ENCODE data around the gene NTN1.
A peak's percentile ranks its signal among the peaks of the same experiment; 100 is the strongest.

NTN1 gene

GRCh38 chr17:8997994-8998628 lies 23.2 kb upstream of the NTN1 start:
- TF ChIP-seq JUND (IDR thresholded peaks at IDR 0.05; ENCODE audit: low read depth): no peak
- DNase-seq (ENCODE audit: low read depth in 1 of 2, low spot score in 1 of 2): peak; percentile 44 to 72
- in situ Hi-C loops (cut with HindIII; ENCODE audit: low pct_unique_long_range_greater_than_20kb, low sequenced_read_pairs): no loop called here

GRCh38 chr17:9001559-9001958 lies 19.8 kb upstream of the NTN1 start:
- in situ Hi-C loops (cut with HindIII; ENCODE audit: low pct_unique_long_range_greater_than_20kb, low sequenced_read_pairs): no loop called here

GRCh38 chr17:9002227-9002605 lies 19.1 kb upstream of the NTN1 start:
- TF ChIP-seq JUND (IDR thresholded peaks at IDR 0.05; ENCODE audit: low read depth): no peak
- no peak for DNase-seq (ENCODE audit: low read depth in 1 of 2, low spot score in 1 of 2)
- in situ Hi-C loops (cut with HindIII; ENCODE audit: low pct_unique_long_range_greater_than_20kb, low sequenced_read_pairs): no loop called here

More at GRCh38 chr17:9001559-9001958, 19.8 kb upstream of the NTN1 start:
- no peak for TF ChIP-seq JUND (IDR thresholded peaks at IDR 0.05; ENCODE audit: low read depth)
- DNase-seq (ENCODE audit: low read depth in 1 of 2, low spot score in 1 of 2): no peak

GRCh38 chr17:9002606-9003354 lies 18.5 kb upstream of the NTN1 start:
- in situ Hi-C loops (cut with HindIII; ENCODE audit: low pct_unique_long_range_greater_than_20kb, low sequenced_read_pairs): no loop called here
- DNase-seq (ENCODE audit: low read depth in 1 of 2, low spot score in 1 of 2): peak; percentile 73 to 77
- TF ChIP-seq JUND (IDR thresholded peaks at IDR 0.05; ENCODE audit: low read depth): no peak

GRCh38 chr17:9003355-9004131 lies 17.8 kb upstream of the NTN1 start:
- TF ChIP-seq JUND (IDR thresholded peaks at IDR 0.05; ENCODE audit: low read depth): no peak

GRCh38 chr17:9004132-9004960 lies 17.0 kb upstream of the NTN1 start:
- no peak for DNase-seq (ENCODE audit: low read depth in 1 of 2, low spot score in 1 of 2)
- in situ Hi-C loops (cut with HindIII; ENCODE audit: low pct_unique_long_range_greater_than_20kb, low sequenced_read_pairs): no loop called here
- TF ChIP-seq JUND (IDR thresholded peaks at IDR 0.05; ENCODE audit: low read depth): no peak

More at GRCh38 chr17:9003355-9004131, 17.8 kb upstream of the NTN1 start:
- DNase-seq (ENCODE audit: low read depth in 1 of 2, low spot score in 1 of 2): peak in 1 of 2 experiments; percentile 41
- in situ Hi-C loops (cut with HindIII; ENCODE audit: low pct_unique_long_range_greater_than_20kb, low sequenced_read_pairs): no loop called here

GRCh38 chr17:9004961-9005285 lies 16.4 kb upstream of the NTN1 start:
- DNase-seq (ENCODE audit: low read depth in 1 of 2, low spot score in 1 of 2): no peak
- TF ChIP-seq JUND (IDR thresholded peaks at IDR 0.05; ENCODE audit: low read depth): no peak
- in situ Hi-C loops (cut with HindIII; ENCODE audit: low pct_unique_long_range_greater_than_20kb, low sequenced_read_pairs): no loop called here

- in situ Hi-C loops (cut with HindIII; ENCODE audit: low pct_unique_long_range_greater_than_20kb, low sequenced_read_pairs): no loop called here
- no peak for DNase-seq (ENCODE audit: low read depth in 1 of 2, low spot score in 1 of 2)
- TF ChIP-seq JUND (IDR thresholded peaks at IDR 0.05; ENCODE audit: low read depth): no peak
Measured at GRCh38 chr17:9006175-9006767, 15.0 kb upstream of the NTN1 start.

GRCh38 chr17:9007052-9007714 lies 14.1 kb upstream of the NTN1 start:
- TF ChIP-seq JUND (IDR thresholded peaks at IDR 0.05; ENCODE audit: low read depth): no peak
- in situ Hi-C loops (cut with HindIII; ENCODE audit: low pct_unique_long_range_greater_than_20kb, low sequenced_read_pairs): no loop called here
- no peak for DNase-seq (ENCODE audit: low read depth in 1 of 2, low spot score in 1 of 2)

GRCh38 chr17:9009096-9009495 lies 12.2 kb upstream of the NTN1 start:
- TF ChIP-seq JUND (IDR thresholded peaks at IDR 0.05; ENCODE audit: low read depth): no peak
- in situ Hi-C loops (cut with HindIII; ENCODE audit: low pct_unique_long_range_greater_than_20kb, low sequenced_read_pairs): no loop called here
- DNase-seq (ENCODE audit: low read depth in 1 of 2, low spot score in 1 of 2): no peak

GRCh38 chr17:9009737-9010136 lies 11.6 kb upstream of the NTN1 start:
- DNase-seq (ENCODE audit: low read depth in 1 of 2, low spot score in 1 of 2): no peak
- TF ChIP-seq JUND (IDR thresholded peaks at IDR 0.05; ENCODE audit: low read depth): no peak
- in situ Hi-C loops (cut with HindIII; ENCODE audit: low pct_unique_long_range_greater_than_20kb, low sequenced_read_pairs): no loop called here
